ENCODE measurements around the gene TSPAN9.

GRCh38 chr12:3061501-3062215 is 15.5 kb upstream of the TSPAN9 start:
- TF ChIP-seq CTCF (conservative IDR thresholded peaks at IDR 0.05) (no peak), EZH2 (IDR thresholded peaks at IDR 0.05; ENCODE audit: low read depth) (no peak)
